Measurements from ENCODE around the gene WDR31.
"Not testable (repeated sequence)": the region's sequence is repeated elsewhere in the genome, so short reads cannot be mapped to it uniquely, and the experiment has no call there.

The WDR31 gene

DNA sequence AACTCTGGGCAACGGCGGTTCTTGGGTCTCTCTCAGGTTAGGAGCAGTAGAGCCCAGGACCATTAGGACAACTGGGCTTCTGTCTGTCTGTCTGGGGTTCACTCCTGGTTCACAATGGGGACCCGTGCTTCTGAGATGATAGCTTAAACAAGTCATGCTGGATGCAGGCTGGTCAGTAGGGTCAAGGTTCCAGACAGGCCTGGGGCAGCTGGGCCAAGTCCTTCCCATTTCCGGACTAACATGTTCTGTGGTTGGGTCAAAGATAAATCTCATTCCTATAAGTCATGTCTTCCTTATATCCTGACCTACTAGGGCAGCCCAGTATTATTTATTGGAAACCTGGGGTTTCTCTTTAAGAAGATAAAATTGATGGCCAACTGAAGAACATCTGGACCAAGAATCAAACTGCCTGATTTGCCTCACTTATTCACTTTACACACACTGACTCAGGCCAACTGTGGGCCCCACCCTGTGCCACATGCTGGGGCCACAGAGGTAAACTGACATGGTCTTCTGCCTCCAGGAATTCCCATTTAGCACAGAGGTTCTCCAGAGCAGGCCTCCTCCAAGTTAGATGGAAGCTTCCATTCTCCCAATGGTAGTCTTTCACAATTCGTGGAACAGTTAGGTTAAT lies 28.4 kb upstream of the WDR31 start:
- no peak for DNase-seq

DNA sequence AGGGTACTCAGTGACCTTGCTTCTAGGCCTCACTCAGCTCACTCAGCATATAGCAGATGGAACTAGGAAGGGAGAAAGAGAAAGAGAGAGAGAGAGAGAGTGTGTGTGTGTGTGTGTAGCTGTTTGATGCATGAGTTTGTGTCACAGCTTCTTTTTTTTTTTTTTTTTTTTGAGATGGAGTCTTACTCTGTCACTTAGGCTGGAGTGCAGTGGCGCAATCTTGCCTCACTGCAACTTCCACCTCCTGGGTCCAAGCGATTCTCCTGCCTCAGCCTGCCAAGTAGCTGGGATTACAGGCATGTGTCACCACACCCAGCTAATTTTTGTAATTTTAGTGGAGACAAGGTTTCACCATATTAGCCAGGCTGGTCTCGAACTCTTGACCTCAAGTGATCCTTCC lies 25.6 kb upstream of the WDR31 start:
- not testable (repeated sequence) for DNase-seq

DNA sequence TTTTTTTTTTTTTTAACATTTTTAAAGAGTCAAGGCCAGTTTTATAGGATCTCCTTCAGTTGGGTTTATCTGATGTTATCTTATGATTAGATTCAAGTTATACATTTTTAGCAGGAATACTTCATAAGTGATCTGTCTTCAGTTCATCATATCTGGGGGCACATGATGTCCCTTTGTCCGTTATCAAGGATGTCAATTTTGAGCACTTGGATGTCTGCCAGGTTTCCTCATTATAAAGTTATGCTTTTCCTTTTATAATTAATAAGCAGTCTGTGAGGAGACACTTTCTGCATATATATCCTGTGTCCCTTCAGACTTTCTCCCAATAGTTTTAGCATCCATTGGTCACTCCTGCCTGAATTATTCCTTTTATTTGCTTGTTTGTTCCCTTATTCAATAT lies 24.9 kb upstream of the WDR31 start:
- DNase-seq: no peak

DNA sequence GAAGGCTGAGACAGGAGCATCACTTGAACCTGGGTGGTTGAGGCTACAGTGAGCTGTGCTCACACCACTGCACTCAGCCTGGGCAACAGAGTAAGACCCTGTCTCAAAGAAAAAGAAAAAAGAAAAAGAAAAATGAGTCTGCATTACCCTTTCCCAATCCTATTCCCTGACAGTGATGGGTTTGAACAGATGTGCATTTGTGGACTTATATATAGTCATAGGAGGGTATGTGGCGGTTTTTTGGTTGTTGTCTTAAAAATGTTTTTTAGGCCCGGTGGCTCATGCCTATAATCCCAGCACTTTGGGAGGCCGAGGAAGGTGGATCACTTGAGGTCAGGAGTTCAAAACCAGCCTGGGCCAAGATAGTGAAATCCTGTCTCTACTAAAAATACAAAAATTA lies 23.3 kb upstream of the WDR31 start:
- no peak for DNase-seq

DNA sequence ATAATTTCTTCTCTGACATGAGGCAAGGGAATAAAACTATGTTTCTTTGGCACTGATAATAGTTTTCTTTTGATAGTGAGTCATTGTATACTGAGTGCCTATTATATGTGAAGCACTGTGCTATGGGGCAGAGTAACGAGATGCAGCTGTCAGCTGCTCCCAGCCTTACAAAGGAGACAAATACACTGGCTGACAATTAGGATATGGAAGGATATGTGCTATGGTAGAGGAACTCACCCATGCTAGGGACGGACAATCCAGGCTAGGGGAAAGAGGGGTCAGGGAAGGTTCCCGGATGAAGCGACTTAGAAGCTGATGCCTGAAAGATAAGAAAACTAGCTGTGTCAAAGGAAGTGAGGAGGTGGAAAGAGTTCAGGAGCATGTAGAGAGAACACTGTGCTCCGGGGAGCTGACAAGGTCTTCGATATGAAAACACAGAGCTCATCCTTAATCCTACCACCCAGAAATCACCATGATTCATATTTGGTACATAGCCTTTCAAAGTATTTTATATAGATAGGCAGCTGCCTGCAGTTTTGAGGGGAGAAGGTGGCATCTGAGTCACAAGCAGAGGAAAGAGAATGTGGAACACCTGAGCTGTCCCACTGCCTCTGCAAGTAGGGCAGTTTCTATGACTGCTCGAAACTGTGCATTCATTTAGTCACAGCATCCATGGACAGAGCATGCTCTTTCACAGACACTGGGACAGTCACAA lies 21.4 kb upstream of the WDR31 start:
- no peak for DNase-seq

DNA sequence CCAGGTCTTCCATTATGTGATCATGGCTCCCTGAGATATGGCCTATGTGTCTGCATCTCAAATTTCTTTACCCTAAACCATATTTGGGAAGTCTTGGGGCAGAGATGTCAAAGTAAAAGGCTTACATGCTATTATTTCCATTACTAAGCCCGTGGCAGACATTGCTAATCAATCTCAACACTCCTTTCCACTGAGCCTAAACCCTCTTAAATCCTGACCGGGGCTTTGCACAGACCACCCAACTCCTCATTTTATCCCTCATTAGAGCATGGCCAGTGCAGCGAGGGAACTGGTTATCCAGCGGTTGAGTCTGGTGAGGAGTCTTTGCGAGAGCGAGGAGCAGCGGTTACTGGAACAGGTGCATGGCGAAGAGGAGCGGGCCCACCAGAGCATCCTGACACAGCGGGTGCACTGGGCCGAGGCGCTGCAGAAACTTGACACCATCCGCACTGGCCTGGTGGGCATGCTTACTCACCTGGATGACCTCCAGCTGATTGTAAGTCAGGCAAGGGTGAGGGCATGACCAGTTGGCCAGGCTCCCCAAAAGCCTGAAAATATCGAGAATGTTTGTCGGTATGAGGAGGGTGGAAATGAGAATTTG lies 20.3 kb upstream of the WDR31 start:
- no peak for DNase-seq

DNA sequence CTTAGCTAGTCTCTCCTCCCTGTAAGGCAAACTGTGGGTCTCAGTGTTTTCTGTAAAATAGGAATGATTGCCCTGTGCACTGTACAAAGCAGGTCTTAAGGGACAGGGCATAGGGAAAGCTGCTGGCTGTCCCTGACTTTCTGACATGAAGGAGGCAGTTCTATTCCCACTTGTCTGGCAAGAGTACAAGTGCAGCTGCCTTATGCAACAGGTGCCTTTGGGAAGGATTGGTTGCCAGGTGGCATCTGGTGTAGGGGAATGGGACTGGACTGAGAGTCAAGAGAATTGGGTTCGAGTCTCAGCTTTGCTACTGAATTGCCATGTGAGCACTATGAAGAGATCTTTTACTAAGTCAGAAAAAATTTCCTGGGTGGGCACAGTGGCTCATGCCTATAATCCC lies 19.3 kb upstream of the WDR31 start:
- DNase-seq: no peak

DNA sequence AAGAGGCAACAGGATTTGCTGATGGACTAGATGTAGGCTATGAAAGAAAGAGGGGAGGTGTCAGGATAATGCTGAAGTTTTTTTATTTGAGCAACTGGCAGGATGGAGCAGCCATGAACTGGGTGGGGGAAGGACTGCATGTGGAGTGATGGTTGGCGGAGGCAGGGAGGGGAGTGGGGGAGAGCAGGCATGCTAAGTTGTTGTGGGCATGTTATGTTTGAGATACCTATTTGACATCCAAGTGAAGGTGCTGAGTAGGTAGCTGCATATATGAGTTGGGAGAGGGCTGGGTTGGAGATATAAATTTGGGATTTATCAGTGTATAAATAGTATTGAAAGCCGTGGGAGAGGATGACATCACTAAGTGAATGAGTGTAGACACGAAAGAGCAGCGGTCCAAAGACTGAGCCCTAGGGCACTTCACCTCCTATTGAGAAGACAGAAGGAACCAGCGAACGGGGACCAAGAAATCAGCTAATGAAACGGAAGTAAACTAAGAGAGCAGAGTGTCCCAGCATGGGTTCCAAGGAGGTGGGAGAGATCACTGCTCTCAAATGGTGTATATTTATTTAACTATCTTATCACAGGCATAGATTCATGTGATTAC lies 16.7 kb upstream of the WDR31 start:
- no peak for DNase-seq

DNA sequence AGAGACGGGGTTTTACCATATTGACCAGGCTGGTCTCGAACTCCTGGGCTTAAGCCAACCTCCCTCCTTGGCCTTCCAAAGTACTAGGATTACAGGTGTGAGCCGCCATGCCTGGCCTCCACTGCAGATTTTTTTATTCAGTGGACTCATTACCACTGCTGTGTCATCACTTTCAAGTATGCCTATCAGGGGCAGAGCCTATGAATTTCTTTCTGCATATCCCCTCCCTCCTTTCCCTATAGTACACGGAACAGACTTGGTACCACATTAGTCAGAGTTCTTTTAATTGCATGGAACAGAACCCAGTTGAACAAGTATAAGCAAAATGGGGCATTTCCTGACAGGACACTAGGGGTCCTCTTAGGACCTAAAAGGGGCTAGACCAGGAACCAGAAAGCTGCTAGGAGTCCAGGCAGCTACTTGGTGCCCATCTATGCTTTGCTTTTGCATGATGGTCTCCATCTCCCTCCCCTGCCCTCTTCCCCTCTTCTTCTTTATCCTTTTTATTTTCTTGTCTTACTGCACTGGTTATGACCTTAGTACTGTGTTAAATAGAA lies 15.0 kb upstream of the WDR31 start:
- no peak for DNase-seq

DNA sequence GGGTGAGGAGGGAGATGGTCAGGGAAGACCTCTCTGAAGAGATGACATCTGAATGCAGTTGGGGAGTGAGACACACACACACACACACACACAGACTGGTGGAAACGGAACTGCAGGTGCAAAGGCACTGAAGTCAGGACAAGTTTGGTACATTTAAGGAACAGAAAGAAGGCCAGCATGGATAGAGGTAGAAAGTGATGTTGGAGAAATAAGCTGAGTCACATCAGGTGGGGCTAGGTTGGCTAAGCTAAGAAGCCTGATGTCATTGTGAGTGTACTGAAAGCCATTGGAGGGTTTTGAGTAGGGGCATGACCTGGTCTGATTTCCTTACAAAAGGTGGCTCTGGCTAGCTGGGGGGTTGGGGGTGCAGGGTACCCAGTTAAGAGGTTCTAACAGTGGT lies 12.3 kb upstream of the WDR31 start:
- no peak for DNase-seq

DNA sequence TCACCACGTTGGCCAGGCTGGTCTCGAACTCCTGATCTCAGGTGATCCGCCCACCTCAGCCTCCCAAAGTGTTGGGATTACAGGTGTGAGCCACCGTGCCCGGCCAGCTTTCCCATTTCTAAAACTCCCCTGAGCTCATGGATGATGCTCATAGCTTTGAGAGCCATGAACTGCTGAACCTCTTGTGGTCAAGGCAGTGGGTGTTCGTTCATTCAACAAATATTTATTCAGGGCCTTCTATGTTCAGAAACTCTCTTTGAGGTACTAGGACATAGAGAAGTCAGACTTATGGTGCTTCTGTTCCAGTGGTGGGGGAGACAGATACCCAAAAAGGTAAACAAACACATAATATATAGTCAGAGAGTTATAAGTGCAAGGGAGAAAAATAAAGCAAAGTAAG lies 11.9 kb upstream of the WDR31 start:
- DNase-seq: no peak

DNA sequence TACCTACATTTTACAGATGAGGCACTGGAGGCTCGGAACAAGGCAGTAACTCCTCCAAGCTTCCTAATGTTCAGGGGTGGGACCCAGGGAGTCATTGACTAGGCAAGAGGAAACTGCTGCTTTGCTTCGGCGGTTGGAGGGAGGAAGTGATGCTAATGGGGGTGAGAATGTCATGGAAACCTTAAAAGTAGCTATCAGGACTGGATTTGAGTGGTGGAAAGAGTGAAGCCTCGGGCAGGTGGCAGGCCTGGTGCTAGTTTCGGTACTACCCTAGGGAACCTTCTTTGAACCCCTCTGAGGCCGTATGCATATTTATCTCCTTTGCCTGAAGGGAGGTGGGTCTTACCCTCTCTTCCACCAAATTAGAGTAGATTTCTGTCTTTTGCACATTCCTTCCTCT lies 10.9 kb upstream of the WDR31 start:
- no peak for DNase-seq

DNA sequence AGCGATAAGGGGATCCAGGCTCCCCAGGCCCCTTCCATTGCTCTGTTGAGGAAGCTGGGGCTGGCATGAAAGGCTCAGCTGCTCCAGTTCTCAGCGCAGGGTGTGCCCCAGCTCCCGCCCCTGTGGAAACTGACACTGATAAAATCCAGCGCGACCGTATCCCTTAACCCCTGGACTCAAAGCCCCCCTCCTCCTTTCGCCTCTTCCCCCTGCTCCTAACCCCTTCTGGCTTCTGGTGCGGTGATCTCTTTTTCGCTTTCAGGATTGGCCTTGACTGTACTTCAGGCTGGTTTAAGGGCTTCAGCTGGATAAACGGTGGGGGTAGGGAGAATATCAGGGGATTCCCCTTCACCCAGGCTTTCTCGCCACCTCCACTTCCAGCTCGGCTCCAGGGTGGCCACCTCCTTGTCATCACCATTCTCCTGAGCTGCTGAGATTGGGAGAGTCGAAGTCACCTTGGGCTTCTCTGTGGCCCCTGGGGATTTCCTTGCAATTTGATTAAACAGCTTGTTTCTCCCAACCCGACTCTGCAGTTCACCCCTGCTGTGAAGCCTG lies 10.1 kb upstream of the WDR31 start:
- no peak for DNase-seq

DNA sequence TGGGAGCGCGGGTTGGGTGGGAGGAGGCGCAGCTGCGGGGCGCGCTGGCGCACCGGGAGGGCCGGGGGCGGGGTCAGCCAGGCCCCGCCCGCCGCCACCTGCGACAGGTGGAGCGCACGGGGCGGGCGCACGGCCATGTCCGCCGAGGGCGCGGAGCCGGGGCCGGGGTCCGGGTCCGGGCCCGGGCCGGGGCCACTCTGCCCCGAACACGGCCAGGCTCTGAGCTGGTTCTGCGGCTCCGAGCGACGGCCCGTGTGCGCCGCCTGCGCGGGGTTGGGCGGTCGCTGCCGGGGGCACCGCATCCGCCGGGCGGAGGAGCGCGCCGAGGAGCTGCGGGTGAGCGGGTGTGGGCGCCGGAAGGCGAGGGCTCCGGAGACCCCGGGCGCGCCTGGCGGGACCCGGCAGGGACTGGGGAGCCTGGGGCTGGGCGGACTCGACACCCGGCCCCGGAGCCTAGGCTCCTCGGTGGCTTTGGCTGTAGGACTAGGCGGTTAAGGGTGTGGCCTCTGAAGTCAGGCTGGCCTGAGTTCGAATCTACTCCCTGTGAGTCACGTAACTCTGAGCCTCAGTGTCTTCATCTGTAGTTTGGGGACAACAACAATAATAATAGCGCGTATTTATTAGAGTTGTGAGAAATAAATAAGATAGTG lies 9.5 kb upstream of the WDR31 start, which contains the start of gene BSPRY:
BSPRY (plus strand) TSS at position 97 of the 650 bp plus-strand sequence; CDS start at position 136, 39 bp downstream.
- DNase-seq: peak; percentile 6

DNA sequence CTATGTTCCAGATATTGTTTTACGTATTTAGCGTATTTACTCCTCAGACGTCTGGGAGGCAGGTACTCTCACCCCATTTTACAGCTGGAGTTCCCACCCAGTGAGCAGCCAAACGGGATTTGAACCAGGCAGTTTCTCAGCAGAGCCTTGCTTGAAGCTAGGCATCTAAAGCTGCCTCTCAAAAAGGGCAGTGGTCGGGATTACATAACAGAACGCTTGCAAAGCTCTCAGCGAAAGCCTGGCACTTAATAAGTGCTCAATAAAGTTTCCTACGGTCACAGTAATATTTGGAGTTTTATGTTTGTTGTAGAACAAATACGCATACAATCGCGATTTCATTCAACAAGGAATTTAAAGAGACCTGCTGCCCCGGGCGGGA lies 9.0 kb upstream of the WDR31 start:
- no peak for DNase-seq

DNA sequence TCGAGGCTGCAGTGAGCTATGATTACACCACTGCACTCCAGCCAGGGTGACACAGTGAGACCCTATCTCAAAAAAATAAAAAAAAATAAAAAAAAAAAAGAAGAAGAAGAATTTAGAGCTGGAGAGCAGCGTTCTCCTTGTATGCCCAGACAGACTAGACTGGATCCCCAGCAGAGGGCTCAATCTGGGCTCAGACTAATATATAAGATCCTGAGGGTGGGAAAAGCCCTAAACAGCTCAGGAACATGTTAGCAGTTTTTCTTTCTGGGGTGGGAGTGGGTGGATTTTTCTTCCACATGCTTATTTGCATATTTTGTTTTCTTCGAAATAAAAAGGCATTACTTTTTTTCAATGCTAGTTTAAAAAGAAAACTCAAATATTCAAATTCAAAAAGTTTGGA lies 8.4 kb upstream of the WDR31 start:
- no peak for DNase-seq

DNA sequence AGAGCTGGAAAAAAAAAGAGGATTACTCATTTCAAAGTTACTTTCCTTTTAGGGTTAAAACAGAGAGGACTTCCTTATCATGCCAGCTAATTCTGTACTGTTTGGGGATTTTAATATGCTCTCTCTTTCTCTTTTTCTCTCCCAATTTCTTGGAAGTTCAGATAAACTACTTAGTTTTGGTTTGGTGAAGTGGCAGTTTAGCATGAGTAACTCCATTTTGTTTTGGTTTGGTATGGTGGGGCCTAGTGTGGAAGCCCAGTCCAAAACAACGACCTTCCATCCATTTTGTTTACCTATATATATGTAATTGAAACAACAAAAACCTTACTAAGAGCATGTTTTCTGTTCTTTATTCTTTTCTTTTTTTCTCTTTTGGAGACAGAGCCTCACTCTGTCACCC lies 5.6 kb upstream of the WDR31 start:
- DNase-seq: no peak

DNA sequence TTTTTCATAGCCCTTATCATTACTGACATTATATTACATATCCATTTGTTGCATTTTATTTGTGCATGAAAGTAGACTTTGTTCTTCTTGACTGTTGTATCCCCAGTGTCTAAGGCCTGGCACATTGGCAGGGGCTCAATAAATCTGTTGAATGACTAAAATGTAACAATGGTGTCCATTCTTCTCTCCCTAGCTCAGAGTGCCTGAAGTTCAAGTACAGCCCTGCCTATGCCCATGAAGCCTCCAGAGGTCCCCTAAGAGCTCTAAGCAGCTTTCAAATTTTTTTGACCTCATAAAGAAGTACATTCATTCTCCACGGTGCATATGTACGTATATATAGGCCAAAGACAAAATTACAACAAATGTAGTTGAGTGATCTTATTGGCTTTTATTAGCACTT lies 5.1 kb upstream of the WDR31 start:
- DNase-seq: no peak

DNA sequence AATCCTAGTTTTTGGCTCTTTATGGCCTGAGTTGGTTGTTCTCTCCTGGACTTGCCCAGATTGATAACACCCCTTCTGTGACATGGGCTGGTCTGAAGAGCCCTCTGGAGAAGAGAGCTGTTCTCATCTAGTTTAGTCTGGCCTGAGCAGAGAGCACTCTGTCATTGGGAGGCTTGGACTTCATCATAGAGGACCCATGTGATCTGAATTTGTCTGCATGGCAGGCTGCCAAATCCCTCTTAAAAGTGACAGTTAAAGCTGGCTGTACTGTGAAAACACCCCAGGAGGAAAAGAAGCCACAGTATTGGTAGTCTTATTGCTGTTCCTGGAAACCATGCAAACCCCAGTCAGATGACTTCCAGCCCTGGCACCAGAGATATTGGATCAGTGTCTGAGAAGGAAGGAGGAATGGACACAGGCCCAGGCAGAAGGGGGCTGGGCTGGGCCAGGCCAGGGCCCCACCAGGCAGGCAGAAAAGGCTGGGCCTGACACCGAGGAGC lies 3.7 kb upstream of the WDR31 start:
- DNase-seq: no peak

DNA sequence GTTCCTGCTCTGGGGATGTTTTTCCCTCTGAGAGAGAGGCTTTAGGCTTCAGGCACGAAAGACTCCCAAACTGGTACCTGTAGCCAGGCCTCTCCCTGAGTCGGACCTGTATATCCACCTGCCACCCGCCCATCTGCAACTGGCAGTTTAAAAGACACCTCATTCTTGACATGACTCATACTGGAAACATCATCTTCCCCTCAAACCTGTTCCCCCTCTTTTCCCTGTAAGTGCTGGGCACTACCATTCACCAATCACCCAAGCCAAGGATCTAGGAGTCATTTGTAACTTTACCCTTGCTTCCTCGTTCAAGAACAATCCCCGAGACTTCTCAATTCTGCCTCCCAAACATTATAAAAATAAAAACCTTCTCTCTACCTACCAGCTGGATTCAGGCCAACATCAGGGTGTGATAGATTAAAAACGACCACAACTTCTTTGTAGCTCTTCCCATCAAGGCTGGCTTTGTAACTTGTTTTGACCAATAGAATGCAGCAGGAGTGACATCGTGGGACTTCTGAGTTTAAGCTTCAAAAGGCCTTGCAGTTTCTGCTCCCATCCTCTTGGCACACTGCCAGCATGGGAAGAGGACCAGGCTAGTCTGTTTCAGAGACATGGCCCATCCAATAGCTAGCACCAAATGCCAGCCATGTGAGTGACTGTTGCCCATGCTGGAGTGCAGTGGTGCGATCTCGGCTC lies 1.8 kb upstream of the WDR31 start:
- no peak for DNase-seq

DNA sequence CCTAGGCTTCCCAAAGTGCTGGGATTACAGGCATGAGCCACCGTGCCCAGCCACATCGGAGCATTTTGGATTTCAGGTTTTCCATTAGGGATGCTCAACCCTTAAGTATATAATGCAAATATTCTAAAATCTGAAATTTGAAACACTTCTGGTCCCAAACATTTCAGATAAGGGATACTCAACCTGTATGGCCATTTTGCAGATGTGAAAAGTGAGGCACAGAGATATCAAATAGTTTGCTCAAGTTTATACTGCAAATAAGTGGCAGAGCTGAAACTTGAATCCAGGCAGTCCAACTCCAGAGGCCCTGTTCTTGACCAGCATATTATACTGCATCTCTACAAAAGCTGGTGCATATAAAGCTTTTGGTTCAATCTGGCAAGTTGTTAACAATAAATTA lies 2.4 kb downstream of the WDR31 start:
- no peak for DNase-seq

DNA sequence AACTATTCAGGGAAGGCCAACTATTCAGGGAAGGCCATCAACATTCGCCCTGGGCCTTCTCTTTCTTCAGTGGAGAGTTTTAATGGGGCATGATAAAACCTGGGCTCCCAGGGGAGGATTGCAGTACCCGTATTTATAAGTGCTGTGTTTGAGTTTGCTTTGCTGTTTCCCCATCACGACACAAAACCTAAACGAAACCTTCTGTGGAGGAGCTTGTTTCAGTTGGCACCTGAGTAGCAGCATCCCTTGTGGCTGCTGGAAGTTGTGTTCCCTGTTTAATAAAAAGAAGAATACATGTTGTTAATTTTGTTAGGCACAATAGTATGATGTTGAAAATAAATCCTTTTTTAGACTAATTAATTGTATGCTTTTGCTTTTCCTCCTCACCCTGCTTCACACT lies 8.3 kb downstream of the WDR31 start:
- no peak for DNase-seq
